Astrocyte of the spinal cord (primary cell): ENCODE measurements around the gene SAP130.

Experiments
- DNase-seq: peaks from one replicate; pipeline ENCODE4 v3.0.0; 2011; ENCODE audit warnings: low read depth, low spot score
- H3K4me3 ChIP-seq: 2 replicates; pipeline ENCODE4 v1.5.1; 2011; ENCODE audit warnings: low read depth, mild to moderate bottlenecking, low read length, moderate library complexity
- CTCF ChIP-seq: IDR thresholded peaks from 2 replicates; pipeline ENCODE4 v1.5.1; 2012; ENCODE audit warnings: low read depth, mild to moderate bottlenecking, low read length, inconsistent platforms
- in situ Hi-C: cut with HindIII; loops from 2 replicates; pipeline ENCODE4 v1.10.0; 2017; ENCODE audit warnings: low sequenced_read_pairs

SAP130 gene

GRCh38 chr2:127993659-127994058 lies 34.2 kb downstream of the SAP130 start:
- no peak for DNase-seq
- in situ Hi-C loops: no loop called here
- H3K4me3 ChIP-seq: no peak overlapping the region
- TF ChIP-seq CTCF: no peak

- no peak for DNase-seq
- TF ChIP-seq CTCF: no peak
- in situ Hi-C loops: no loop called here
- H3K4me3 ChIP-seq: no peak overlapping the region
These were observed 36.1 kb downstream of the SAP130 start for GRCh38 chr2:127991742-127992141.

- TF ChIP-seq CTCF: no peak
- no peak overlapping the region for H3K4me3 ChIP-seq
- no peak for DNase-seq
- in situ Hi-C loops: no loop called here
These were observed 41.2 kb downstream of the SAP130 start for GRCh38 chr2:127986548-127987079.

- in situ Hi-C loops: no loop called here
- H3K4me3 ChIP-seq: no peak overlapping the region
- no peak for TF ChIP-seq CTCF
- no peak for DNase-seq
These were observed 42.1 kb downstream of the SAP130 start for GRCh38 chr2:127985735-127986134.

- no peak for TF ChIP-seq CTCF
- no peak overlapping the region for H3K4me3 ChIP-seq
- in situ Hi-C loops: no loop called here
- DNase-seq: no peak
These were observed 42.7 kb downstream of the SAP130 start for GRCh38 chr2:127985026-127985734.

- H3K4me3 ChIP-seq: no peak overlapping the region
- in situ Hi-C loops: no loop called here
- TF ChIP-seq CTCF: no peak
- DNase-seq: no peak
These were observed 43.3 kb downstream of the SAP130 start for GRCh38 chr2:127984551-127984950.
